Liver (tissue), 9 donors: ENCODE measurements around the gene LLPH. TPM values are rescaled to one million over a fixed set of nuclear protein-coding genes. Genes with fewer than 3 reads are reported as not detected.

Source experiments
- DNase-seq: peaks from one replicate; pipeline ENCODE4 v3.0.0-alpha.2; 2017; ENCODE audit warnings: low spot score
- H3K27ac ChIP-seq, 2 donors: one replicate each; pipeline ENCODE4 v1.7.0; 2013; ENCODE audit warnings: inconsistent platforms in 2 of 2, low read length in 2 of 2, control low read depth in 1 of 2, low read depth in 1 of 2, mild to moderate bottlenecking in 1 of 2
- H3K27me3 ChIP-seq, 4 donors: one replicate each; pipeline versions ENCODE4 v1.6.1 to v1.7.0; 2013; ENCODE audit warnings: low read length in 3 of 4, inconsistent platforms in 1 of 4, mild to moderate bottlenecking in 1 of 4, moderate library complexity in 1 of 4; ENCODE audit not compliant: control insufficient read depth in 4 of 4, insufficient read depth in 4 of 4
- H3K36me3 ChIP-seq, 4 donors: one replicate each; pipeline versions ENCODE4 v1.6.1 to v1.7.0; 2013; ENCODE audit warnings: low read length in 3 of 4, mild to moderate bottlenecking in 3 of 4, low read depth in 1 of 4, moderate library complexity in 1 of 4; ENCODE audit not compliant: control insufficient read depth in 4 of 4, insufficient read depth in 3 of 4
- H3K4me1 ChIP-seq, 4 donors: one replicate each; pipeline versions ENCODE4 v1.6.1 to v1.7.0; 2013; ENCODE audit warnings: low read length in 3 of 4, mild to moderate bottlenecking in 3 of 4, moderate library complexity in 1 of 4; ENCODE audit not compliant: control insufficient read depth in 4 of 4, insufficient read depth in 4 of 4
- H3K4me3 ChIP-seq, 3 donors: one replicate each; pipeline versions ENCODE4 v1.6.1 to v1.7.0; 2013; ENCODE audit warnings: low read length in 3 of 3, control low read depth in 1 of 3, low read depth in 1 of 3, mild to moderate bottlenecking in 1 of 3
- H3K9ac ChIP-seq, 2 donors: one replicate each; pipeline ENCODE4 v1.7.0; 2013; ENCODE audit warnings: low read length in 2 of 2, mild to moderate bottlenecking in 2 of 2, moderate library complexity in 2 of 2, control low read depth in 1 of 2, low read depth in 1 of 2
- H3K9me3 ChIP-seq, 4 donors: one replicate each; pipeline versions ENCODE4 v1.6.1 to v1.7.0; 2013; ENCODE audit warnings: low read length in 3 of 4; ENCODE audit not compliant: control insufficient read depth in 4 of 4
- ATF3 ChIP-seq: IDR thresholded peaks from 2 replicates; pipeline ENCODE4 v1.6.1; 2016; ENCODE audit warnings: antibody characterized with exemption
- EGR1 ChIP-seq, 2 donors: IDR thresholded peaks; 2 replicates each; pipeline ENCODE4 v1.6.1; 2016 to 2018; ENCODE audit warnings: antibody characterized with exemption in 2 of 2, low read depth in 2 of 2
- FOXA1 ChIP-seq: IDR thresholded peaks from 2 replicates; pipeline ENCODE4 v1.6.1; 2016; ENCODE audit warnings: antibody characterized with exemption
- GABPA ChIP-seq, 2 donors: IDR thresholded peaks in 1 of 2; conservative IDR thresholded peaks in 1 of 2; 2 replicates each; pipeline ENCODE4 v1.6.1; 2016; ENCODE audit warnings: antibody characterized with exemption in 2 of 2, mild to moderate bottlenecking in 1 of 2, moderate library complexity in 1 of 2
- HNF4A ChIP-seq, 2 donors: conservative IDR thresholded peaks; 2 replicates each; pipeline ENCODE4 v1.6.1; 2016; ENCODE audit warnings: antibody characterized with exemption in 2 of 2, mild to moderate bottlenecking in 2 of 2
- HNF4G ChIP-seq: IDR thresholded peaks from 2 replicates; pipeline ENCODE4 v1.6.1; 2016; ENCODE audit warnings: antibody characterized with exemption
- JUND ChIP-seq, 2 donors: IDR thresholded peaks; 2 replicates each; pipeline ENCODE4 v1.6.1; 2016; ENCODE audit warnings: antibody characterized with exemption in 2 of 2
- NR2F2 ChIP-seq: IDR thresholded peaks from 2 replicates; pipeline ENCODE4 v1.6.1; 2016; ENCODE audit warnings: antibody characterized with exemption
- RAD21 ChIP-seq, 2 donors: IDR thresholded peaks; 2 replicates each; pipeline ENCODE4 v1.6.1; 2016; ENCODE audit warnings: antibody characterized with exemption in 2 of 2, mild to moderate bottlenecking in 2 of 2
- SP1 ChIP-seq: IDR thresholded peaks from 2 replicates; pipeline ENCODE4 v1.6.1; 2018; ENCODE audit warnings: antibody characterized with exemption, mild to moderate bottlenecking
- TAF1 ChIP-seq: conservative IDR thresholded peaks from 2 replicates; pipeline ENCODE4 v1.6.1; 2016; ENCODE audit warnings: antibody characterized with exemption, mild to moderate bottlenecking
- YY1 ChIP-seq: IDR thresholded peaks from 2 replicates; pipeline ENCODE4 v1.6.1; 2016; ENCODE audit warnings: antibody characterized with exemption, mild to moderate bottlenecking
- WGBS: extraction: QIAGEN DNeasy Blood & Tissue Kit; methylation state at CpG from one replicate; pipeline ENCODE4 v1.1.7; 2013; 5-methylcytosine and 5-hydroxymethylcytosine counted together
- polyA plus RNA-seq, 2 donors: library from polyadenylated mRNA; stranded (reverse) in 1 of 2; unstranded in 1 of 2; fragments of 200-250 nt in 1 of 2; fragments of >200 nt in 1 of 2; fragmentation: Nextera tagmentation in 1 of 2; extraction: Ambion mirVana in 1 of 2; gene quantifications; one replicate each; pipeline versions ENCODE4 v1.2.1 to v1.2.3, GENCODE V29; 2013 to 2015
- total RNA-seq, 2 donors: library from RNA; depleted of rRNA; stranded (reverse); fragments of >200 nt; gene quantifications; one replicate each; pipeline ENCODE4 v1.2.3, GENCODE V29; 2014
- TF ChIP-seq, protein P1 (sequence below): fragments of 150-350 bp; IDR thresholded peaks from 2 replicates; pipeline ENCODE4 v1.5.1; 2017; ENCODE audit warnings: improper control_type of control experiment, low read depth, low read length; ENCODE audit not compliant: missing input control
- TF ChIP-seq, protein P2 (sequence below): IDR thresholded peaks from 2 replicates; pipeline ENCODE4 v1.6.1; 2016; ENCODE audit warnings: antibody characterized with exemption, mild to moderate bottlenecking
- TF ChIP-seq, protein P3 (sequence below): IDR thresholded peaks from 2 replicates; pipeline ENCODE4 v1.6.1; 2016; ENCODE audit warnings: antibody characterized with exemption
- TF ChIP-seq, protein P4 (sequence below): IDR thresholded peaks from 2 replicates; pipeline ENCODE4 v1.6.1; 2016; ENCODE audit warnings: antibody characterized with exemption
- donor health status: healthy.
- donor health status: healthy.
- donor health status: healthy.
- donor health status: healthy.
- donor health status: healthy.

Gene LLPH
- total and polyA plus RNA-seq, 4 donors = 2.6 to 18.1 (median 6.6) TPM

DNA sequence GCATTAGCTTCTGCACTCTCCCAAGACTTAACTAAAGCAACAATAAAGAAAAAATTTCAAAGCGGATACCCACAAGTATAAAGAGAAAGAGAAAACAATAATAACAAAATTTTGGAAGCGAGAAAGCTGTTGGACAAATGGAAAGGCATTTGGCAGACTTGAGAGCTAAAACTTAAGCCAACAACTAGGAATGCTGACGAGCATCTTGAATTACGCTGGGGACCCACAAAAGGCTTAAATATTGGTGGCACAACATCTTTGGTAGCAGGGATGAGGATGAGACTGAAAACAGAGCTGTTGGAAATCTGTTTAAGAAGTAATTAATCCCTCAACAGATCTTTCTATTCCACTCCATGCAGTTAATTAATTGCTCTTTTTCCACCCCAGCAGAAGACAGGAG, 49.8 kb downstream of the LLPH start:
- WGBS = 92% methylated on average over 4 of the region's 4 CpGs
- TF ChIP-seq, protein P1, sequence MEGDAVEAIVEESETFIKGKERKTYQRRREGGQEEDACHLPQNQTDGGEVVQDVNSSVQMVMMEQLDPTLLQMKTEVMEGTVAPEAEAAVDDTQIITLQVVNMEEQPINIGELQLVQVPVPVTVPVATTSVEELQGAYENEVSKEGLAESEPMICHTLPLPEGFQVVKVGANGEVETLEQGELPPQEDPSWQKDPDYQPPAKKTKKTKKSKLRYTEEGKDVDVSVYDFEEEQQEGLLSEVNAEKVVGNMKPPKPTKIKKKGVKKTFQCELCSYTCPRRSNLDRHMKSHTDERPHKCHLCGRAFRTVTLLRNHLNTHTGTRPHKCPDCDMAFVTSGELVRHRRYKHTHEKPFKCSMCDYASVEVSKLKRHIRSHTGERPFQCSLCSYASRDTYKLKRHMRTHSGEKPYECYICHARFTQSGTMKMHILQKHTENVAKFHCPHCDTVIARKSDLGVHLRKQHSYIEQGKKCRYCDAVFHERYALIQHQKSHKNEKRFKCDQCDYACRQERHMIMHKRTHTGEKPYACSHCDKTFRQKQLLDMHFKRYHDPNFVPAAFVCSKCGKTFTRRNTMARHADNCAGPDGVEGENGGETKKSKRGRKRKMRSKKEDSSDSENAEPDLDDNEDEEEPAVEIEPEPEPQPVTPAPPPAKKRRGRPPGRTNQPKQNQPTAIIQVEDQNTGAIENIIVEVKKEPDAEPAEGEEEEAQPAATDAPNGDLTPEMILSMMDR = no peak
- no peak for TF ChIP-seq GABPA (IDR thresholded peaks at IDR 0.05 in 1 of 2, conservative IDR thresholded peaks at IDR 0.05 in 1 of 2)
- no peak for TF ChIP-seq SP1
- TF ChIP-seq JUND (IDR thresholded peaks at IDR 0.05) = no peak
- TF ChIP-seq EGR1 (IDR thresholded peaks at IDR 0.05; ENCODE audit: low read depth in 2 of 2) = no peak
- TF ChIP-seq NR2F2 = no peak
- TF ChIP-seq HNF4A (conservative IDR thresholded peaks at IDR 0.05) = no peak
- TF ChIP-seq FOXA1 = no peak
- no peak for TF ChIP-seq ATF3
- TF ChIP-seq, protein P2, sequence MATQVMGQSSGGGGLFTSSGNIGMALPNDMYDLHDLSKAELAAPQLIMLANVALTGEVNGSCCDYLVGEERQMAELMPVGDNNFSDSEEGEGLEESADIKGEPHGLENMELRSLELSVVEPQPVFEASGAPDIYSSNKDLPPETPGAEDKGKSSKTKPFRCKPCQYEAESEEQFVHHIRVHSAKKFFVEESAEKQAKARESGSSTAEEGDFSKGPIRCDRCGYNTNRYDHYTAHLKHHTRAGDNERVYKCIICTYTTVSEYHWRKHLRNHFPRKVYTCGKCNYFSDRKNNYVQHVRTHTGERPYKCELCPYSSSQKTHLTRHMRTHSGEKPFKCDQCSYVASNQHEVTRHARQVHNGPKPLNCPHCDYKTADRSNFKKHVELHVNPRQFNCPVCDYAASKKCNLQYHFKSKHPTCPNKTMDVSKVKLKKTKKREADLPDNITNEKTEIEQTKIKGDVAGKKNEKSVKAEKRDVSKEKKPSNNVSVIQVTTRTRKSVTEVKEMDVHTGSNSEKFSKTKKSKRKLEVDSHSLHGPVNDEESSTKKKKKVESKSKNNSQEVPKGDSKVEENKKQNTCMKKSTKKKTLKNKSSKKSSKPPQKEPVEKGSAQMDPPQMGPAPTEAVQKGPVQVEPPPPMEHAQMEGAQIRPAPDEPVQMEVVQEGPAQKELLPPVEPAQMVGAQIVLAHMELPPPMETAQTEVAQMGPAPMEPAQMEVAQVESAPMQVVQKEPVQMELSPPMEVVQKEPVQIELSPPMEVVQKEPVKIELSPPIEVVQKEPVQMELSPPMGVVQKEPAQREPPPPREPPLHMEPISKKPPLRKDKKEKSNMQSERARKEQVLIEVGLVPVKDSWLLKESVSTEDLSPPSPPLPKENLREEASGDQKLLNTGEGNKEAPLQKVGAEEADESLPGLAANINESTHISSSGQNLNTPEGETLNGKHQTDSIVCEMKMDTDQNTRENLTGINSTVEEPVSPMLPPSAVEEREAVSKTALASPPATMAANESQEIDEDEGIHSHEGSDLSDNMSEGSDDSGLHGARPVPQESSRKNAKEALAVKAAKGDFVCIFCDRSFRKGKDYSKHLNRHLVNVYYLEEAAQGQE = no peak
- no peak for DNase-seq
- Histone ChIP-seq H3K4me3 (no peak overlapping the region), H3K4me1 (no peaks in the 10 kb centered on the region), H3K27me3 (no peaks in the 10 kb centered on the region), H3K9ac (no peak overlapping the region), H3K9me3 (no peaks in the 10 kb centered on the region), H3K36me3 (no peaks in the 10 kb centered on the region), H3K27ac (no peak overlapping the region)

DNA sequence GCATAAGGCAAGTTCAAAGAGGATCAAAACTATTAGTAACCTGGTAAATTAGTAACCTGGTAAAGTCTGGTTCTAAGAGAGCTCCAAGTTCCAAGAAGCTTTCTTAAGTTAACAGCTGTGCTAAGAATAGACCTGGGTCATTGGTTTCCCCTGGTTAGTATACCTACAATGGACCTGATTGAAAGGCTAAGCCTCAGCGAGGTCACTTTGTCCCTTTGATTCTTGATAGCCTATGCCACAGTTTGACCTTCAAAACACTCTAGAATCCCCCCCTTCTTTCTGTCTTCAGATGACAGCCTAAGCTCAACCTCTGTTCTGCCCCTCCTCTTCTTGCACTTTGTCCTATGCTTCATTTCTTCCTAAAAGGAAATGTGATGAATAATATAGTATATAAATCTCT, 53.0 kb downstream of the LLPH start:
- no peak overlapping the region for H3K4me3 ChIP-seq
- TF ChIP-seq YY1 = no peak
- TF ChIP-seq, protein P1 = no peak
- TF ChIP-seq HNF4G = no peak
- no peak for TF ChIP-seq RAD21 (IDR thresholded peaks at IDR 0.05)
- no peak for TF ChIP-seq JUND (IDR thresholded peaks at IDR 0.05)
- no peak for TF ChIP-seq TAF1
- TF ChIP-seq HNF4A (conservative IDR thresholded peaks at IDR 0.05) = no peak
- TF ChIP-seq, protein P3, sequence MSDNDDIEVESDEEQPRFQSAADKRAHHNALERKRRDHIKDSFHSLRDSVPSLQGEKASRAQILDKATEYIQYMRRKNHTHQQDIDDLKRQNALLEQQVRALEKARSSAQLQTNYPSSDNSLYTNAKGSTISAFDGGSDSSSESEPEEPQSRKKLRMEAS = no peak
- TF ChIP-seq, protein P4, sequence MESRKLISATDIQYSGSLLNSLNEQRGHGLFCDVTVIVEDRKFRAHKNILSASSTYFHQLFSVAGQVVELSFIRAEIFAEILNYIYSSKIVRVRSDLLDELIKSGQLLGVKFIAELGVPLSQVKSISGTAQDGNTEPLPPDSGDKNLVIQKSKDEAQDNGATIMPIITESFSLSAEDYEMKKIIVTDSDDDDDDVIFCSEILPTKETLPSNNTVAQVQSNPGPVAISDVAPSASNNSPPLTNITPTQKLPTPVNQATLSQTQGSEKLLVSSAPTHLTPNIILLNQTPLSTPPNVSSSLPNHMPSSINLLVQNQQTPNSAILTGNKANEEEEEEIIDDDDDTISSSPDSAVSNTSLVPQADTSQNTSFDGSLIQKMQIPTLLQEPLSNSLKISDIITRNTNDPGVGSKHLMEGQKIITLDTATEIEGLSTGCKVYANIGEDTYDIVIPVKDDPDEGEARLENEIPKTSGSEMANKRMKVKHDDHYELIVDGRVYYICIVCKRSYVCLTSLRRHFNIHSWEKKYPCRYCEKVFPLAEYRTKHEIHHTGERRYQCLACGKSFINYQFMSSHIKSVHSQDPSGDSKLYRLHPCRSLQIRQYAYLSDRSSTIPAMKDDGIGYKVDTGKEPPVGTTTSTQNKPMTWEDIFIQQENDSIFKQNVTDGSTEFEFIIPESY = no peak
- TF ChIP-seq FOXA1 = no peak
- TF ChIP-seq ATF3 = no peak
- no peak for TF ChIP-seq EGR1 (IDR thresholded peaks at IDR 0.05; ENCODE audit: low read depth in 2 of 2)
- TF ChIP-seq SP1 = no peak
- H3K36me3 ChIP-seq = no peaks in the 10 kb centered on the region
- WGBS = 86% methylated on average over 1 of the region's 1 CpG
- no peaks in the 10 kb centered on the region for H3K27me3 ChIP-seq
- no peak overlapping the region for H3K9ac ChIP-seq
- H3K27ac ChIP-seq = no peak overlapping the region
- H3K4me1 ChIP-seq = no peaks in the 10 kb centered on the region
- no peak for DNase-seq
- no peaks in the 10 kb centered on the region for H3K9me3 ChIP-seq
